Measurements from ENCODE around the gene SYT9. TPM values are rescaled to one million over a fixed set of nuclear protein-coding genes. Genes with fewer than 3 reads are reported as not detected.

SYT9 gene
- polyA plus RNA-seq, 2 of the 4 experiments (the other 2 are of a cell fraction) = 0.10 TPM; not detected in 1

- H3K4me3 ChIP-seq = no peak overlapping the region
Observed at GRCh38 chr11:7246179-7246578, 5.5 kb upstream of the SYT9 start.

GRCh38 chr11:7250166-7250565 lies 1.5 kb upstream of the SYT9 start:
- ATAC-seq = no peak

More at GRCh38 chr11:7246179-7246578, 5.5 kb upstream of the SYT9 start:
- POLR2A ChIA-PET = no interaction called here
- FAIRE-seq (no peak), ATAC-seq (peak; percentile 76 to 83), DNase-seq (ENCODE audit: low read depth in 1 of 2, low spot score in 1 of 2) (peak in 1 of 2 experiments; percentile 22)
- H3K4me2 ChIP-seq = peak overlapping the region; percentile 55
- CTCF ChIA-PET = no interaction called here
- H3K9me3 ChIP-seq = no peaks in the 10 kb centered on the region
- no peak overlapping the region for H3K27ac ChIP-seq
- TF ChIP-seq ESRRA (IDR thresholded peaks at IDR 0.05; ENCODE audit: borderline replicate concordance, low read length) (no peak), FOSL2 (IDR thresholded peaks at IDR 0.05) (0 out of 2 replicates have a peak, but pooled peaks have one; percentile 24), FOSL2 (CRISPR knock-in tag; IDR thresholded peaks at IDR 0.05) (peak; percentile 52), REST (IDR thresholded peaks at IDR 0.05) (no peak), HOXA7 (CRISPR knock-in tag; IDR thresholded peaks at IDR 0.05) (no peak), CBX2 (IDR thresholded peaks at IDR 0.05; ENCODE audit: borderline replicate concordance, low read depth) (no peak)
- peaks cover 15% of the 10 kb centered on the region; the same call in 2 of the 3 replicates for H3K4me1 ChIP-seq
- WGBS (ENCODE audit: missing lambda C conversion rate) = 10% methylated on average over 1 of the region's 1 CpG

GRCh38 chr11:7251487-7251835 lies 243 bp upstream of the SYT9 start:
- 59% methylated on average over 17 of the region's 28 CpGs for WGBS (ENCODE audit: missing lambda C conversion rate)
- Histone ChIP-seq H3K4me3 (peak overlapping the region; percentile 54), H3K4me2 (peak overlapping the region; percentile 98), H3K27ac (peak overlapping the region in 1 of 2 experiments; percentile 40; a peak in 1 of 6 replicates), H3K4me1 (peaks cover 5% of the 10 kb centered on the region; the same call in 2 of the 3 replicates), H3K9me3 (no peaks in the 10 kb centered on the region)
- TF ChIP-seq REST (IDR thresholded peaks at IDR 0.05) (no peak), KDM1A (IDR thresholded peaks at IDR 0.05; ENCODE audit: low read depth) (no peak), FOXS1 (CRISPR knock-in tag; IDR thresholded peaks at IDR 0.05) (no peak), MYC (IDR thresholded peaks at IDR 0.05; ENCODE audit: borderline replicate concordance, low read length) (no peak), FOSB (CRISPR knock-in tag; IDR thresholded peaks at IDR 0.05) (no peak), JUN (IDR thresholded peaks at IDR 0.05) (no peak), BCL3 (IDR thresholded peaks at IDR 0.05) (no peak), CHD2 (IDR thresholded peaks at IDR 0.05; ENCODE audit: low read length, partially characterized antibody) (no peak), RNF2 (IDR thresholded peaks at IDR 0.05; ENCODE audit: borderline replicate concordance, low read depth) (no peak), EHF (CRISPR knock-in tag; IDR thresholded peaks at IDR 0.05) (no peak)
- ChIA-PET CTCF (interaction anchor here (0.9 to 1.3 kb wide), 2 partner anchors 27 to 163 kb away, joined by 3 read pairs; no protein-coding TSS in a partner anchor), POLR2A (no interaction called here)
- DNase-seq (ENCODE audit: low read depth in 1 of 2, low spot score in 1 of 2) (no peak), FAIRE-seq (no peak), ATAC-seq (no peak)

More at GRCh38 chr11:7250166-7250565, 1.5 kb upstream of the SYT9 start:
- ChIA-PET CTCF (no interaction called here), POLR2A (no interaction called here)
- Histone ChIP-seq H3K4me1 (peaks cover 15% of the 10 kb centered on the region; the same call in 2 of the 3 replicates), H3K9me3 (no peaks in the 10 kb centered on the region), H3K4me2 (no peak overlapping the region), H3K27ac (no peak overlapping the region), H3K4me3 (no peak overlapping the region)
- WGBS (ENCODE audit: missing lambda C conversion rate) = 32% methylated on average over 2 of the region's 3 CpGs
- TF ChIP-seq NR3C1 (IDR thresholded peaks at IDR 0.05) (no peak), ZC3H11A (IDR thresholded peaks at IDR 0.05) (no peak), SREBF2 (IDR thresholded peaks at IDR 0.05) (no peak), FOSL2 (IDR thresholded peaks at IDR 0.05) (no peak), FOSL2 (CRISPR knock-in tag; IDR thresholded peaks at IDR 0.05) (no peak), ZNF302 (CRISPR knock-in tag; IDR thresholded peaks at IDR 0.05) (no peak), POLR2AphosphoS2 (conservative IDR thresholded peaks at IDR 0.05; ENCODE audit: low read length) (no peak), EP300 (IDR thresholded peaks at IDR 0.05) (no peak), NPAS2 (CRISPR knock-in tag; IDR thresholded peaks at IDR 0.05; ENCODE audit: borderline replicate concordance) (no peak), CEBPB (IDR thresholded peaks at IDR 0.05) (no peak), CBX2 (IDR thresholded peaks at IDR 0.05; ENCODE audit: borderline replicate concordance, low read depth) (no peak), MYC (IDR thresholded peaks at IDR 0.05; ENCODE audit: borderline replicate concordance, low read length) (no peak), HES2 (IDR thresholded peaks at IDR 0.05) (no peak), RAD21 (conservative IDR thresholded peaks at IDR 0.05 in 1 of 2, IDR thresholded peaks at IDR 0.05 in 1 of 2) (no peak)
- FAIRE-seq = no peak
- DNase-seq (ENCODE audit: low read depth in 1 of 2, low spot score in 1 of 2) = no peak

Data from A549 (cell line).